Measurements from ENCODE around the gene NGLY1. TPM values are rescaled to one million over a fixed set of nuclear protein-coding genes. Genes with fewer than 3 reads are reported as not detected.

NGLY1 gene
- total RNA-seq, 1 donor from 2014 or later: 33.4 TPM

- H3K36me3 ChIP-seq: no peaks in the 10 kb centered on the region
- no peaks in the 10 kb centered on the region for H3K4me1 ChIP-seq
- no peaks in the 10 kb centered on the region for H3K9me3 ChIP-seq
- intact Hi-C loops (cut with DNase I): no loop called here
- DNase-seq (no peak), ATAC-seq (no peak)
- no peak overlapping the region for H3K27ac ChIP-seq
- H3K4me3 ChIP-seq: no peak overlapping the region
- no peaks in the 10 kb centered on the region for H3K27me3 ChIP-seq
- TF ChIP-seq CTCF (IDR thresholded peaks at IDR 0.05): no peak
Measured at GRCh38 chr3:25823314-25823713, 40.1 kb upstream of the NGLY1 start.

GRCh38 chr3:25821746-25822573 lies 38.7 kb upstream of the NGLY1 start:
- Histone ChIP-seq H3K4me1 (no peaks in the 10 kb centered on the region), H3K27ac (no peak overlapping the region), H3K36me3 (no peaks in the 10 kb centered on the region), H3K4me3 (no peak overlapping the region), H3K27me3 (no peaks in the 10 kb centered on the region), H3K9me3 (no peaks in the 10 kb centered on the region)
- no peak for TF ChIP-seq CTCF (IDR thresholded peaks at IDR 0.05)
- ATAC-seq: no peak
- intact Hi-C loops (cut with DNase I): no loop called here
- no peak for DNase-seq

GRCh38 chr3:25820816-25821486 lies 37.7 kb upstream of the NGLY1 start:
- no peaks in the 10 kb centered on the region for H3K27me3 ChIP-seq
- DNase-seq (no peak), ATAC-seq (no peak)
- intact Hi-C loops (cut with DNase I): no loop called here
- no peaks in the 10 kb centered on the region for H3K4me1 ChIP-seq
- no peak overlapping the region for H3K4me3 ChIP-seq
- no peak overlapping the region for H3K27ac ChIP-seq
- no peaks in the 10 kb centered on the region for H3K36me3 ChIP-seq
- no peak for TF ChIP-seq CTCF (IDR thresholded peaks at IDR 0.05)
- no peaks in the 10 kb centered on the region for H3K9me3 ChIP-seq

- ATAC-seq (peak; percentile 61), DNase-seq (no peak)
- Histone ChIP-seq H3K27me3 (no peaks in the 10 kb centered on the region), H3K27ac (no peak overlapping the region), H3K36me3 (no peaks in the 10 kb centered on the region), H3K9me3 (no peaks in the 10 kb centered on the region), H3K4me3 (no peak overlapping the region), H3K4me1 (no peaks in the 10 kb centered on the region)
- intact Hi-C loops (cut with DNase I): no loop called here
- TF ChIP-seq CTCF (IDR thresholded peaks at IDR 0.05): no peak
Measured at GRCh38 chr3:25820366-25820765, 37.1 kb upstream of the NGLY1 start.

GRCh38 chr3:25818335-25818734 lies 35.1 kb upstream of the NGLY1 start:
- Histone ChIP-seq H3K27ac (no peak overlapping the region), H3K4me1 (no peaks in the 10 kb centered on the region), H3K36me3 (no peaks in the 10 kb centered on the region), H3K27me3 (no peaks in the 10 kb centered on the region), H3K4me3 (no peak overlapping the region), H3K9me3 (no peaks in the 10 kb centered on the region)
- ATAC-seq: no peak
- TF ChIP-seq CTCF (IDR thresholded peaks at IDR 0.05): no peak
- intact Hi-C loops (cut with DNase I): no loop called here
- DNase-seq: no peak
